HCT116 (cell line): ENCODE measurements around the gene FANK1. TPM values are rescaled to one million over a fixed set of nuclear protein-coding genes. Genes with fewer than 3 reads are reported as not detected.

Source experiments
- ATAC-seq: fragments of 200-7000 bp; cut with Tn5 transposase; 2 replicates; pipeline ENCODE4 v1.9.1; 2020; ENCODE audit warnings: mild to moderate bottlenecking, moderate library complexity
- BruUV-seq: library from RNA; stranded (reverse); fragments of 400-500 nt; replicated peaks from 2 replicates; lab custom pipeline; 2021; lab: Mats Ljungman, UMichigan
- CTCF ChIA-PET: fragments of 300-600 bp; sonication (Branson Sonifier 250); formaldehyde crosslinking; loops from one replicate; lab custom pipeline; 2021; ENCODE audit warnings: antibody characterized with exemption; lab: Charles Lee
- POLR2A ChIA-PET: fragments of 300-600, 350-600 bp; sonication (Branson Sonifier 250); formaldehyde crosslinking; loops from one replicate; lab custom pipeline; 2021; ENCODE audit warnings: antibody characterized with exemption; lab: Charles Lee
- RAD21 ChIA-PET, 2 experiments: fragments of 300-600 bp; sonication (Branson Sonifier 250); formaldehyde crosslinking; loops; one replicate each; lab custom pipeline; 2023; ENCODE audit warnings: low total read pairs in 2 of 2; ENCODE audit not compliant: uncharacterized antibody in 2 of 2, unreplicated experiment in 2 of 2, low non-redundant PET in 1 of 2; lab: Charles Lee
- DNase-seq: peaks from one replicate; pipeline ENCODE4 v3.0.0-alpha.2; 2010; ENCODE audit warnings: low read depth, low spot score
- H2AFZ ChIP-seq: fragments of 200-600 bp; shearing (Covaris generic), sonication (generic); 2 replicates; pipeline ENCODE4 v1.6.1; 2017; ENCODE audit warnings: low read depth, mixed run types, mixed read lengths, antibody characterized with exemption, low read length; ENCODE audit not compliant: poor library complexity, severe bottlenecking
- H3K27ac ChIP-seq: 2 replicates; pipeline ENCODE4 v1.5.1; 2012; ENCODE audit warnings: low read depth, low read length
- H3K27me3 ChIP-seq: fragments of 200-600 bp; sonication (generic); 2 replicates; pipeline ENCODE4 v1.6.1; 2016; ENCODE audit warnings: mixed run types, low read length, mixed read lengths; ENCODE audit not compliant: insufficient read depth
- H3K36me3 ChIP-seq, 2 experiments: fragments of 200-500 bp in 1 of 2; fragments of 200-600 bp in 1 of 2; sonication (Bioruptor generic) in 1 of 2; sonication (generic) in 1 of 2; 2 replicates each; pipeline versions ENCODE4 v1.5.1 to v1.6.1; 2014 to 2016; ENCODE audit warnings: low read length in 2 of 2, inconsistent platforms in 1 of 2, mixed read lengths in 1 of 2, mixed run types in 1 of 2; ENCODE audit not compliant: insufficient read depth in 2 of 2, control insufficient read depth in 1 of 2
- H3K4me1 ChIP-seq, 2 experiments: fragments of 200-600 bp in 1 of 2; sonication (generic) in 1 of 2; 2 replicates each; pipeline versions ENCODE4 v1.5.1 to v1.6.1; 2012 to 2017; ENCODE audit warnings: low read length in 2 of 2, inconsistent platforms in 1 of 2, mild to moderate bottlenecking in 1 of 2, mixed read lengths in 1 of 2, mixed run types in 1 of 2, moderate library complexity in 1 of 2; ENCODE audit not compliant: insufficient read depth in 2 of 2, control insufficient read depth in 1 of 2
- H3K4me2 ChIP-seq: fragments of 200-600 bp; sonication (generic); 2 replicates; pipeline ENCODE4 v1.6.1; 2017; ENCODE audit warnings: mixed run types, low read length, mixed read lengths
- H3K4me3 ChIP-seq, 2 experiments: fragments of 200-600 bp in 1 of 2; sonication (generic) in 1 of 2; replicated peaks in 1 of 2; 2 replicates each; pipeline ENCODE4 v1.5.1; 2011 to 2016; ENCODE audit warnings: low read length in 2 of 2, control low read depth in 1 of 2, low read depth in 1 of 2, mild to moderate bottlenecking in 1 of 2, mixed read lengths in 1 of 2, mixed run types in 1 of 2
- H3K79me2 ChIP-seq: fragments of 200-600 bp; sonication (generic); 2 replicates; pipeline ENCODE4 v1.6.1; 2017; ENCODE audit warnings: mild to moderate bottlenecking, mixed run types, low read length, moderate library complexity, mixed read lengths; ENCODE audit not compliant: insufficient read depth
- H3K9ac ChIP-seq: fragments of 200-600 bp; sonication (generic); 2 replicates; pipeline ENCODE4 v1.6.1; 2016; ENCODE audit warnings: low read length, mixed read lengths
- H3K9me2 ChIP-seq: fragments of 200-600 bp; sonication (generic), shearing (Covaris generic); 2 replicates; pipeline ENCODE4 v1.6.1; 2017; ENCODE audit warnings: mixed run types, mild to moderate bottlenecking, moderate library complexity; ENCODE audit not compliant: insufficient read depth
- H3K9me3 ChIP-seq, 2 experiments: fragments of 200-500 bp in 1 of 2; fragments of 200-600 bp in 1 of 2; sonication (Bioruptor generic) in 1 of 2; sonication (generic) in 1 of 2; 2 replicates each; pipeline ENCODE4 v1.6.1; 2014 to 2017; ENCODE audit warnings: low read length in 2 of 2, mixed read lengths in 2 of 2, inconsistent platforms in 1 of 2, low read depth in 1 of 2, mild to moderate bottlenecking in 1 of 2, mixed run types in 1 of 2, moderate library complexity in 1 of 2; ENCODE audit not compliant: control insufficient read depth in 1 of 2, insufficient read depth in 1 of 2
- H4K20me1 ChIP-seq: fragments of 200-600 bp; sonication (generic), shearing (Covaris generic); 2 replicates; pipeline ENCODE4 v1.6.1; 2017; ENCODE audit warnings: mixed run types, mild to moderate bottlenecking, moderate library complexity; ENCODE audit not compliant: insufficient read depth
- CEBPB ChIP-seq: IDR thresholded peaks from 2 replicates; pipeline ENCODE4 v1.6.1; 2012; ENCODE audit warnings: low read depth
- EGR1 ChIP-seq: IDR thresholded peaks from 2 replicates; pipeline ENCODE4 v1.6.1; 2012; ENCODE audit warnings: low read depth
- POLR2A ChIP-seq: IDR thresholded peaks from 2 replicates; pipeline ENCODE4 v1.7.0; 2011; ENCODE audit warnings: borderline replicate concordance; ENCODE audit not compliant: insufficient read depth, insufficient read length; ENCODE audit errors: extremely low read depth
- POLR2AphosphoS5 ChIP-seq: IDR thresholded peaks from 2 replicates; pipeline ENCODE4 v1.6.1; 2011; ENCODE audit warnings: mild to moderate bottlenecking, low read depth, low read length, moderate library complexity
- RAD21 ChIP-seq: IDR thresholded peaks from 2 replicates; pipeline ENCODE4 v1.6.1; 2012; ENCODE audit warnings: low read depth, mild to moderate bottlenecking
- TCF7L2 ChIP-seq: IDR thresholded peaks from 2 replicates; pipeline ENCODE4 v1.7.0; 2011; ENCODE audit warnings: borderline replicate concordance, inconsistent platforms; ENCODE audit not compliant: insufficient read depth, insufficient read length; ENCODE audit errors: extremely low read depth
- YY1 ChIP-seq: IDR thresholded peaks from 2 replicates; pipeline ENCODE4 v1.6.1; 2011; ENCODE audit warnings: low read length, low read depth, moderate library complexity, mild to moderate bottlenecking; ENCODE audit not compliant: insufficient replicate concordance; ENCODE audit errors: extremely low read depth
- ZFX ChIP-seq: fragments of 450-650 bp; IDR thresholded peaks from 2 replicates; pipeline ENCODE4 v1.6.1; 2017
- intact Hi-C: fragments of 100-400 bp; cut with micrococcal nuclease; formaldehyde crosslinking; loops from 2 replicates; pipeline ENCODE4 v1.10.0; 2022
- total RNA-seq: library from RNA; stranded (reverse); gene quantifications from one replicate; pipeline ENCODE4 v1.2.1, GENCODE V29; 2021; ENCODE audit not compliant: unreplicated experiment
- TF ChIP-seq, protein P1 (sequence below): IDR thresholded peaks from 2 replicates; pipeline ENCODE4 v1.6.1; 2011; ENCODE audit warnings: mild to moderate bottlenecking, low read length, moderate library complexity; ENCODE audit not compliant: insufficient replicate concordance; ENCODE audit errors: extremely low read depth
- TF ChIP-seq, protein P2 (sequence below): IDR thresholded peaks from 2 replicates; pipeline ENCODE4 v1.6.1; 2012; ENCODE audit warnings: low read depth

FANK1 gene
- total RNA-seq, 1 experiment from 2014 or later: 5.4 TPM

DNA sequence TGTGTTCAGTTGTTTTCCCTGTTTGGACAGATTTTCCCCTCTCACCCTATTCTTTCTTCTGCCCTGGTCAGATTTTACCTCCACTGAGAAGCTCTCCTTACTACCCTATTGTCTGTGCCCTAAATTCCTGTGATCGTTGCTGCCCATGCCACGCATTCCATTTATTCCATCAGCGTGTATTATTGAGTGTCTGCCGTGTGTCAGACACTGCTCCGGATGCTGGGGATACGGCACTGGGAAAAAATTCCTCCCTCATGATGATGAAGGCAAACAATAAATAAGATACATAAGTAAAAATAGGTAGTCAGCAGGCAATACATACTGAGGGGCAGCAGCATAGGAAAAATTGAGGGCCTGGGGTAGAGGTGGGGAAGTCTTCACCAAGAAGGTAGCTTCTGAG lies 86.8 kb downstream of the FANK1 start:
- H3K4me1 ChIP-seq: no peaks in the 10 kb centered on the region
- H3K9me3 ChIP-seq: no peaks in the 10 kb centered on the region
- no peaks in the 10 kb centered on the region for H4K20me1 ChIP-seq
- ChIA-PET POLR2A (no interaction called here), CTCF (interaction anchor here (1.3 to 2.2 kb wide), 5 partner anchors 10 to 521 kb away, joined by 3 to 7 read pairs (median 5); no protein-coding TSS in a partner anchor), RAD21 (interaction anchor here in 1 of 2 experiments (0.6 kb wide), 1 partner anchor 521 kb away, joined by 3 read pairs; no protein-coding TSS in a partner anchor)
- H3K79me2 ChIP-seq: no peaks in the 10 kb centered on the region
- no peak overlapping the region for H2AFZ ChIP-seq
- DNase-seq: no peak
- intact Hi-C loops: loop anchor here (2.0 to 5.0 kb wide), 4 partner anchors 114 to 1869 kb away; partner anchors contain the start of gene ADAM12
- TF ChIP-seq TCF7L2: no peak
- no peak for TF ChIP-seq EGR1
- TF ChIP-seq YY1: no peak
- no peak for TF ChIP-seq CEBPB
- no peak for TF ChIP-seq RAD21
- no peak for TF ChIP-seq POLR2A
- no peaks in the 10 kb centered on the region for H3K36me3 ChIP-seq
- no peaks in the 10 kb centered on the region for H3K9me2 ChIP-seq
- ATAC-seq: no peak
- no peak overlapping the region for H3K9ac ChIP-seq
- no peak overlapping the region for H3K4me2 ChIP-seq
- no peak overlapping the region for H3K27ac ChIP-seq
- H3K27me3 ChIP-seq: peaks cover 15% of the 10 kb centered on the region; the same call in 1 of the 2 replicates
- no peak overlapping the region for H3K4me3 ChIP-seq
- no TSS peak for BruUV-seq

DNA sequence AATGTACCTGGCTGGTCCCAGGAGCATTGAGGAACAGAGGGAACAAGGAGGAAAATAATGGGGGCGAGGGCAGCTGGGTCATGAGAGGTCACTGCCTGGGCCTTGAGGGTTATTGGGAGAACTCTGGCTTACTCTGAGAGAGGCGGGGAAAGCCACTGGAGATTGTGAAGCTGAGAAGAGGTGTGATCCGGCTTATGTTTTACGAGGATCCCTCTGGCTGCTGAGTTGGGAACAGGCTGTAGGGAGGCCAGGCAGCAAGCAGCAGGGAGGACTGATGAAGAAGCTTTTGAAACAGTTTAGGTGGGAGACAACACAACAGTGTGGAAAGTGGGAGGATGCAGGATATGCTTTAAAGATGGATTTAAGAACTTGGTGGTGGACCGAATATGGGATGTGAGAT lies 87.3 kb downstream of the FANK1 start:
- Histone ChIP-seq H3K36me3 (no peaks in the 10 kb centered on the region), H3K27me3 (peaks cover 15% of the 10 kb centered on the region; the same call in 1 of the 2 replicates), H3K9me3 (no peaks in the 10 kb centered on the region), H3K4me2 (no peak overlapping the region), H3K4me3 (no peak overlapping the region), H4K20me1 (no peaks in the 10 kb centered on the region), H3K9ac (no peak overlapping the region), H3K4me1 (no peaks in the 10 kb centered on the region), H3K79me2 (no peaks in the 10 kb centered on the region), H3K27ac (no peak overlapping the region), H2AFZ (no peak overlapping the region), H3K9me2 (no peaks in the 10 kb centered on the region)
- DNase-seq (no peak), ATAC-seq (no peak)
- TF ChIP-seq, protein P1, sequence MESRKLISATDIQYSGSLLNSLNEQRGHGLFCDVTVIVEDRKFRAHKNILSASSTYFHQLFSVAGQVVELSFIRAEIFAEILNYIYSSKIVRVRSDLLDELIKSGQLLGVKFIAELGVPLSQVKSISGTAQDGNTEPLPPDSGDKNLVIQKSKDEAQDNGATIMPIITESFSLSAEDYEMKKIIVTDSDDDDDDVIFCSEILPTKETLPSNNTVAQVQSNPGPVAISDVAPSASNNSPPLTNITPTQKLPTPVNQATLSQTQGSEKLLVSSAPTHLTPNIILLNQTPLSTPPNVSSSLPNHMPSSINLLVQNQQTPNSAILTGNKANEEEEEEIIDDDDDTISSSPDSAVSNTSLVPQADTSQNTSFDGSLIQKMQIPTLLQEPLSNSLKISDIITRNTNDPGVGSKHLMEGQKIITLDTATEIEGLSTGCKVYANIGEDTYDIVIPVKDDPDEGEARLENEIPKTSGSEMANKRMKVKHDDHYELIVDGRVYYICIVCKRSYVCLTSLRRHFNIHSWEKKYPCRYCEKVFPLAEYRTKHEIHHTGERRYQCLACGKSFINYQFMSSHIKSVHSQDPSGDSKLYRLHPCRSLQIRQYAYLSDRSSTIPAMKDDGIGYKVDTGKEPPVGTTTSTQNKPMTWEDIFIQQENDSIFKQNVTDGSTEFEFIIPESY: no peak
- TF ChIP-seq ZFX (no peak), POLR2AphosphoS5 (no peak)
- TF ChIP-seq, protein P2, sequence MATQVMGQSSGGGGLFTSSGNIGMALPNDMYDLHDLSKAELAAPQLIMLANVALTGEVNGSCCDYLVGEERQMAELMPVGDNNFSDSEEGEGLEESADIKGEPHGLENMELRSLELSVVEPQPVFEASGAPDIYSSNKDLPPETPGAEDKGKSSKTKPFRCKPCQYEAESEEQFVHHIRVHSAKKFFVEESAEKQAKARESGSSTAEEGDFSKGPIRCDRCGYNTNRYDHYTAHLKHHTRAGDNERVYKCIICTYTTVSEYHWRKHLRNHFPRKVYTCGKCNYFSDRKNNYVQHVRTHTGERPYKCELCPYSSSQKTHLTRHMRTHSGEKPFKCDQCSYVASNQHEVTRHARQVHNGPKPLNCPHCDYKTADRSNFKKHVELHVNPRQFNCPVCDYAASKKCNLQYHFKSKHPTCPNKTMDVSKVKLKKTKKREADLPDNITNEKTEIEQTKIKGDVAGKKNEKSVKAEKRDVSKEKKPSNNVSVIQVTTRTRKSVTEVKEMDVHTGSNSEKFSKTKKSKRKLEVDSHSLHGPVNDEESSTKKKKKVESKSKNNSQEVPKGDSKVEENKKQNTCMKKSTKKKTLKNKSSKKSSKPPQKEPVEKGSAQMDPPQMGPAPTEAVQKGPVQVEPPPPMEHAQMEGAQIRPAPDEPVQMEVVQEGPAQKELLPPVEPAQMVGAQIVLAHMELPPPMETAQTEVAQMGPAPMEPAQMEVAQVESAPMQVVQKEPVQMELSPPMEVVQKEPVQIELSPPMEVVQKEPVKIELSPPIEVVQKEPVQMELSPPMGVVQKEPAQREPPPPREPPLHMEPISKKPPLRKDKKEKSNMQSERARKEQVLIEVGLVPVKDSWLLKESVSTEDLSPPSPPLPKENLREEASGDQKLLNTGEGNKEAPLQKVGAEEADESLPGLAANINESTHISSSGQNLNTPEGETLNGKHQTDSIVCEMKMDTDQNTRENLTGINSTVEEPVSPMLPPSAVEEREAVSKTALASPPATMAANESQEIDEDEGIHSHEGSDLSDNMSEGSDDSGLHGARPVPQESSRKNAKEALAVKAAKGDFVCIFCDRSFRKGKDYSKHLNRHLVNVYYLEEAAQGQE: no peak
- RAD21 ChIA-PET: no interaction called here
- no TSS peak for BruUV-seq
- intact Hi-C loops: loop anchor here (2.0 to 5.0 kb wide), 4 partner anchors 114 to 1869 kb away; partner anchors contain the start of gene ADAM12
- CTCF ChIA-PET: interaction anchor here (1.3 to 2.2 kb wide), 2 partner anchors 10 to 115 kb away, joined by 3 to 7 read pairs; no protein-coding TSS in a partner anchor
- POLR2A ChIA-PET: no interaction called here
